HepG2 (cell line): Measurements from ENCODE around the gene FAM20A. TPM values are rescaled to one million over a fixed set of nuclear protein-coding genes. Genes with fewer than 3 reads are reported as not detected.

Experiments used
- ATF7-NPFF ChIP-seq: sonication (generic); formaldehyde crosslinking; IDR thresholded peaks from 2 replicates; pipeline ENCODE4 v1.8.1; 2023; ENCODE audit warnings: mild to moderate bottlenecking, low read depth, missing genetic modification reagents, moderate library complexity
- GTF2F1 ChIP-seq: fragments of 150-350 bp; IDR thresholded peaks from 2 replicates; pipeline ENCODE4 v1.6.1; 2014; ENCODE audit warnings: low read length
- KAT2B ChIP-seq: fragments of 150-350 bp; IDR thresholded peaks from 2 replicates; pipeline ENCODE4 v1.6.1; 2014; ENCODE audit warnings: low read depth, low read length, borderline replicate concordance
- NR2F6 ChIP-seq, 2 experiments: IDR thresholded peaks; 2 replicates each; pipeline ENCODE4 v1.6.1; 2016; ENCODE audit warnings: antibody characterized with exemption in 1 of 2, mild to moderate bottlenecking in 1 of 2
- PPARG ChIP-seq: conservative IDR thresholded peaks from 2 replicates; pipeline ENCODE4 v1.6.1; 2016; ENCODE audit warnings: missing biosample characterization, missing genetic modification reagents
- RFX5 ChIP-seq: IDR thresholded peaks from 2 replicates; pipeline ENCODE4 v1.6.1; 2011; ENCODE audit warnings: low read depth, low read length, improper control_type of control experiment
- SUZ12 ChIP-seq: fragments of 150-350 bp; IDR thresholded peaks from 2 replicates; pipeline ENCODE4 v1.6.1; 2014; ENCODE audit warnings: low read depth, low read length
- TEAD2 ChIP-seq: sonication (generic); formaldehyde crosslinking; IDR thresholded peaks from 2 replicates; pipeline ENCODE4 v1.9.0; 2021; ENCODE audit warnings: missing genetic modification reagents
- ZBTB3 ChIP-seq: sonication (generic); formaldehyde crosslinking; IDR thresholded peaks from 2 replicates; pipeline ENCODE4 v1.4.0; 2020; ENCODE audit warnings: low read depth, mild to moderate bottlenecking, moderate library complexity, missing genetic modification reagents, borderline replicate concordance
- ZNF136 ChIP-seq: sonication (generic); formaldehyde crosslinking; IDR thresholded peaks from 2 replicates; pipeline ENCODE4 v1.8.1; 2022; ENCODE audit warnings: low read depth, mild to moderate bottlenecking, moderate library complexity, missing genetic modification reagents
- ZNF431 ChIP-seq: sonication (generic); formaldehyde crosslinking; IDR thresholded peaks from 2 replicates; pipeline ENCODE4 v1.9.0; 2022; ENCODE audit warnings: missing genetic modification reagents, low read depth, mild to moderate bottlenecking, borderline replicate concordance
- ZNF552 ChIP-seq: sonication (generic); formaldehyde crosslinking; IDR thresholded peaks from 2 replicates; pipeline ENCODE4 v1.9.0; 2022; ENCODE audit warnings: missing genetic modification reagents, mild to moderate bottlenecking, borderline replicate concordance
- ZNF557 ChIP-seq: sonication (generic); formaldehyde crosslinking; IDR thresholded peaks from 2 replicates; pipeline ENCODE4 v1.4.0; 2020; ENCODE audit warnings: missing genetic modification reagents
- ZNF660 ChIP-seq: sonication (generic); formaldehyde crosslinking; IDR thresholded peaks from 2 replicates; pipeline ENCODE4 v1.5.1; 2020; ENCODE audit warnings: mild to moderate bottlenecking, low read depth, missing genetic modification reagents, borderline replicate concordance
- ZSCAN9 ChIP-seq: IDR thresholded peaks from 2 replicates; pipeline ENCODE4 v1.6.1; 2016; ENCODE audit warnings: borderline replicate concordance
- polyA plus RNA-seq, 8 experiments: library from polyadenylated mRNA; depleted of rRNA in 3 of 8; stranded (reverse) in 7 of 8; unstranded in 1 of 8; fragments of >200 nt; fragmentation: Illumina TruSeq in 4 of 8; extraction: Trizol in 4 of 8; gene quantifications; 2 replicates each; pipeline versions ENCODE4 v1.2.1 to v1.2.3, GENCODE V29; 2011 to 2016; ENCODE audit warnings: low read depth in 4 of 8, missing spikeins in 1 of 8, mixed read lengths in 1 of 8; ENCODE audit not compliant: insufficient read depth in 1 of 8
- total RNA-seq, 5 experiments: library from RNA; depleted of rRNA; stranded (reverse); fragments of >200 nt; fragmentation: Illumina TruSeq; extraction: Trizol; gene quantifications; 2 replicates each; pipeline ENCODE4 v1.2.3, GENCODE V29; 2016; ENCODE audit warnings: low read depth in 1 of 5
- TF ChIP-seq, protein P1 (sequence below): sonication (generic); formaldehyde crosslinking; IDR thresholded peaks from 2 replicates; pipeline ENCODE4 v1.4.0; 2020; ENCODE audit warnings: missing genetic modification reagents
- TF ChIP-seq, protein P2 (sequence below): sonication (generic); formaldehyde crosslinking; IDR thresholded peaks from 2 replicates; pipeline ENCODE4 v1.5.0; 2020; ENCODE audit warnings: missing genetic modification reagents
- TF ChIP-seq, protein P3 (sequence below): sonication (generic); formaldehyde crosslinking; IDR thresholded peaks from 2 replicates; pipeline ENCODE4 v1.4.0; 2020; ENCODE audit warnings: missing genetic modification reagents
- TF ChIP-seq, protein P4 (sequence below): sonication (generic); formaldehyde crosslinking; IDR thresholded peaks from 2 replicates; pipeline ENCODE4 v1.5.0; 2020; ENCODE audit warnings: mild to moderate bottlenecking, missing genetic modification reagents, borderline replicate concordance
- TF ChIP-seq, protein P5 (sequence below): sonication (generic); formaldehyde crosslinking; IDR thresholded peaks from 2 replicates; pipeline ENCODE4 v1.8.0; 2022; ENCODE audit warnings: mild to moderate bottlenecking, missing genetic modification reagents; ENCODE audit not compliant: insufficient replicate concordance

Gene FAM20A
- total and polyA plus RNA-seq, 2 of the 13 experiments (the other 11 are each of a cell fraction or from before 2014, with no cell fraction given): 9.3 to 20.7 TPM

DNA sequence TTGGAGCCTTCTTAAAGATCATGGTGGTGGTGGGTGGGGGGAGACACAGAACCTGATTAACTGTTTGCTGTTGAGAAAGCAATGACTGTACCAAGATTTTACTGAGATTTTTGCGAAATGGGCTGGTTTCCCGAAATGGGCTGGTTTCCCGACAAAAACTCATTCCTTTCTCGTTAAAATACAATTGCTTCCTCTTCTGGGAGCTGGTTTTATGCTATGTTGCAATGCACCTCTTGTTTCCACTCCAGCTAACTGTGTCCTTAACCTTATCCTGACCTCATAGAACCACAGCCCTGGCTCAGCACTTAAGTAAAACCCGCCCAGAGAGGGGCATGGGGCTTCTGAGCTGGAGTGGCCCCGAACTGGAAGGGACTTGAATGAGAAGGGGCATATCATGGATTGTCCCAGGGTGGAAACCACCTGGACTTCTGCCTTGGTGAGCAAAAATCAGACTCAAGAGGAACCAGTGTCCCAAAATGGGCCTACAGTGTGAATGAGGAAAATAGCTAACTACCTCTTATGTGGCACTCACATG lies 20.9 kb downstream of the FAM20A start (continued):
- TF ChIP-seq RFX5: no peak
- TF ChIP-seq, protein P1, sequence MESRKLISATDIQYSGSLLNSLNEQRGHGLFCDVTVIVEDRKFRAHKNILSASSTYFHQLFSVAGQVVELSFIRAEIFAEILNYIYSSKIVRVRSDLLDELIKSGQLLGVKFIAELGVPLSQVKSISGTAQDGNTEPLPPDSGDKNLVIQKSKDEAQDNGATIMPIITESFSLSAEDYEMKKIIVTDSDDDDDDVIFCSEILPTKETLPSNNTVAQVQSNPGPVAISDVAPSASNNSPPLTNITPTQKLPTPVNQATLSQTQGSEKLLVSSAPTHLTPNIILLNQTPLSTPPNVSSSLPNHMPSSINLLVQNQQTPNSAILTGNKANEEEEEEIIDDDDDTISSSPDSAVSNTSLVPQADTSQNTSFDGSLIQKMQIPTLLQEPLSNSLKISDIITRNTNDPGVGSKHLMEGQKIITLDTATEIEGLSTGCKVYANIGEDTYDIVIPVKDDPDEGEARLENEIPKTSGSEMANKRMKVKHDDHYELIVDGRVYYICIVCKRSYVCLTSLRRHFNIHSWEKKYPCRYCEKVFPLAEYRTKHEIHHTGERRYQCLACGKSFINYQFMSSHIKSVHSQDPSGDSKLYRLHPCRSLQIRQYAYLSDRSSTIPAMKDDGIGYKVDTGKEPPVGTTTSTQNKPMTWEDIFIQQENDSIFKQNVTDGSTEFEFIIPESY (CRISPR knock-in tag): no peak
- TF ChIP-seq ATF7-NPFF (CRISPR knock-in tag): no peak
- TF ChIP-seq SUZ12: no peak
- no peak for TF ChIP-seq KAT2B
- TF ChIP-seq, protein P2, sequence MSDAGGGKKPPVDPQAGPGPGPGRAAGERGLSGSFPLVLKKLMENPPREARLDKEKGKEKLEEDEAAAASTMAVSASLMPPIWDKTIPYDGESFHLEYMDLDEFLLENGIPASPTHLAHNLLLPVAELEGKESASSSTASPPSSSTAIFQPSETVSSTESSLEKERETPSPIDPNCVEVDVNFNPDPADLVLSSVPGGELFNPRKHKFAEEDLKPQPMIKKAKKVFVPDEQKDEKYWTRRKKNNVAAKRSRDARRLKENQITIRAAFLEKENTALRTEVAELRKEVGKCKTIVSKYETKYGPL: 0 out of 2 replicates have a peak, but pooled peaks have one; percentile 12
- no peak for TF ChIP-seq TEAD2
- TF ChIP-seq ZNF660 (CRISPR knock-in tag): no peak
- no peak; the same call in 1 of the 2 replicates for TF ChIP-seq ZSCAN9 (CRISPR knock-in tag)
- no peak for TF ChIP-seq ZNF431 (CRISPR knock-in tag)
- peak; percentile 49; the same call in 1 of the 2 replicates for TF ChIP-seq PPARG
- TF ChIP-seq, protein P3, sequence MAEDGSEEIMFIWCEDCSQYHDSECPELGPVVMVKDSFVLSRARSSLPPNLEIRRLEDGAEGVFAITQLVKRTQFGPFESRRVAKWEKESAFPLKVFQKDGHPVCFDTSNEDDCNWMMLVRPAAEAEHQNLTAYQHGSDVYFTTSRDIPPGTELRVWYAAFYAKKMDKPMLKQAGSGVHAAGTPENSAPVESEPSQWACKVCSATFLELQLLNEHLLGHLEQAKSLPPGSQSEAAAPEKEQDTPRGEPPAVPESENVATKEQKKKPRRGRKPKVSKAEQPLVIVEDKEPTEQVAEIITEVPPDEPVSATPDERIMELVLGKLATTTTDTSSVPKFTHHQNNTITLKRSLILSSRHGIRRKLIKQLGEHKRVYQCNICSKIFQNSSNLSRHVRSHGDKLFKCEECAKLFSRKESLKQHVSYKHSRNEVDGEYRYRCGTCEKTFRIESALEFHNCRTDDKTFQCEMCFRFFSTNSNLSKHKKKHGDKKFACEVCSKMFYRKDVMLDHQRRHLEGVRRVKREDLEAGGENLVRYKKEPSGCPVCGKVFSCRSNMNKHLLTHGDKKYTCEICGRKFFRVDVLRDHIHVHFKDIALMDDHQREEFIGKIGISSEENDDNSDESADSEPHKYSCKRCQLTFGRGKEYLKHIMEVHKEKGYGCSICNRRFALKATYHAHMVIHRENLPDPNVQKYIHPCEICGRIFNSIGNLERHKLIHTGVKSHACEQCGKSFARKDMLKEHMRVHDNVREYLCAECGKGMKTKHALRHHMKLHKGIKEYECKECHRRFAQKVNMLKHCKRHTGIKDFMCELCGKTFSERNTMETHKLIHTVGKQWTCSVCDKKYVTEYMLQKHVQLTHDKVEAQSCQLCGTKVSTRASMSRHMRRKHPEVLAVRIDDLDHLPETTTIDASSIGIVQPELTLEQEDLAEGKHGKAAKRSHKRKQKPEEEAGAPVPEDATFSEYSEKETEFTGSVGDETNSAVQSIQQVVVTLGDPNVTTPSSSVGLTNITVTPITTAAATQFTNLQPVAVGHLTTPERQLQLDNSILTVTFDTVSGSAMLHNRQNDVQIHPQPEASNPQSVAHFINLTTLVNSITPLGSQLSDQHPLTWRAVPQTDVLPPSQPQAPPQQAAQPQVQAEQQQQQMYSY: peak; percentile 27; the same call in 1 of the 2 replicates
- no peak for TF ChIP-seq ZNF136
- TF ChIP-seq, protein P4, sequence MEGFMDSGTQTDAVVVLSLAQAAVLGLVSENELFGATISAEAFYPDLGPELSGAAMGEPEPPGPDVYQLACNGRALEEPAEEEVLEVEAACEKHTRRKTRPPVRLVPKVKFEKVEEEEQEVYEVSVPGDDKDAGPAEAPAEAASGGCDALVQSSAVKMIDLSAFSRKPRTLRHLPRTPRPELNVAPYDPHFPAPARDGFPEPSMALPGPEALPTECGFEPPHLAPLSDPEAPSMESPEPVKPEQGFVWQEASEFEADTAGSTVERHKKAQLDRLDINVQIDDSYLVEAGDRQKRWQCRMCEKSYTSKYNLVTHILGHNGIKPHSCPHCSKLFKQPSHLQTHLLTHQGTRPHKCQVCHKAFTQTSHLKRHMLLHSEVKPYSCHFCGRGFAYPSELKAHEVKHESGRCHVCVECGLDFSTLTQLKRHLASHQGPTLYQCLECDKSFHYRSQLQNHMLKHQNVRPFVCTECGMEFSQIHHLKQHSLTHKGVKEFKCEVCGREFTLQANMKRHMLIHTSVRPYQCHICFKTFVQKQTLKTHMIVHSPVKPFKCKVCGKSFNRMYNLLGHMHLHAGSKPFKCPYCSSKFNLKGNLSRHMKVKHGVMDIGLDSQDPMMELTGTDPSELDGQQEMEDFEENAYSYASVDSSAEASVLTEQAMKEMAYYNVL: peak; percentile 79; the same call in 1 of the 2 replicates
- TF ChIP-seq, protein P5, sequence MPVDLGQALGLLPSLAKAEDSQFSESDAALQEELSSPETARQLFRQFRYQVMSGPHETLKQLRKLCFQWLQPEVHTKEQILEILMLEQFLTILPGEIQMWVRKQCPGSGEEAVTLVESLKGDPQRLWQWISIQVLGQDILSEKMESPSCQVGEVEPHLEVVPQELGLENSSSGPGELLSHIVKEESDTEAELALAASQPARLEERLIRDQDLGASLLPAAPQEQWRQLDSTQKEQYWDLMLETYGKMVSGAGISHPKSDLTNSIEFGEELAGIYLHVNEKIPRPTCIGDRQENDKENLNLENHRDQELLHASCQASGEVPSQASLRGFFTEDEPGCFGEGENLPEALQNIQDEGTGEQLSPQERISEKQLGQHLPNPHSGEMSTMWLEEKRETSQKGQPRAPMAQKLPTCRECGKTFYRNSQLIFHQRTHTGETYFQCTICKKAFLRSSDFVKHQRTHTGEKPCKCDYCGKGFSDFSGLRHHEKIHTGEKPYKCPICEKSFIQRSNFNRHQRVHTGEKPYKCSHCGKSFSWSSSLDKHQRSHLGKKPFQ (CRISPR knock-in tag): no peak
- peak; percentile 91 for TF ChIP-seq NR2F6 (IDR thresholded peaks at IDR 0.05)
- peak; percentile 96 for TF ChIP-seq NR2F6 (CRISPR knock-in tag; IDR thresholded peaks at IDR 0.05)
- TF ChIP-seq ZNF552 (CRISPR knock-in tag): no peak
- no peak for TF ChIP-seq ZBTB3 (CRISPR knock-in tag)
- no peak for TF ChIP-seq GTF2F1
- TF ChIP-seq ZNF557 (CRISPR knock-in tag): no peak
